ENCODE results near the gene ARHGEF17.

DNA sequence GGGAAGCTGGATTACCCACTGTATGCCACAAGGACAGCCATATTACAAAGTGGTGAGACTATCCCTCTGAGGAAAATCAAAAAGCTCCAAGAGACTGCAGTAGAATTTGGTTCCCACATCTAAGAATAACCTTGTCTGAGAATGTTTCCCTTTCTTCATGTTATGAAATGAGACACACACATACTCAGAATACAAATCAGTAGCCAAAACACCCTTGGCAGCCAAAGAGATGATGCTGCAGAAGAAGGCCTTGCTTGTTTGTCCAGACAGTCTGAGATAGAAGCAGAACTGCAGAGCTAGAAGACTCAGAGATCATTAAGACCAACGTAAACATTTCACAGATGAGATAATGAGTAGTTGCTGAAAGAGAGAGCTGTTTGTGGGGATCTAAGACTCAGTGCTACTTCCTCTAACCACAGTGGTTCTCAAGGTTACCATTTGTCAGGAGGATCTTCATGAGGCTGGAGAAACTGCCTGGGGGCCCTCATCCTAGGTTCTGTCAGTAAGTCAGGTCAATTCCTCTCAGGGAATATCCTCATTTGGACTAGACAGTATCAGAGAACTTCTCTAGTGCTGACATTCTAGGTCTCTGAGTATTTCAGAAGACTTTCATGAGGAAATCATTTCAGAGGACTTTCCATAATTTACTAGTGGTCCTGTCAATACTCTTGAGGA, 107.0 kb downstream of the ARHGEF17 start:
- TF ChIP-seq, protein P1, sequence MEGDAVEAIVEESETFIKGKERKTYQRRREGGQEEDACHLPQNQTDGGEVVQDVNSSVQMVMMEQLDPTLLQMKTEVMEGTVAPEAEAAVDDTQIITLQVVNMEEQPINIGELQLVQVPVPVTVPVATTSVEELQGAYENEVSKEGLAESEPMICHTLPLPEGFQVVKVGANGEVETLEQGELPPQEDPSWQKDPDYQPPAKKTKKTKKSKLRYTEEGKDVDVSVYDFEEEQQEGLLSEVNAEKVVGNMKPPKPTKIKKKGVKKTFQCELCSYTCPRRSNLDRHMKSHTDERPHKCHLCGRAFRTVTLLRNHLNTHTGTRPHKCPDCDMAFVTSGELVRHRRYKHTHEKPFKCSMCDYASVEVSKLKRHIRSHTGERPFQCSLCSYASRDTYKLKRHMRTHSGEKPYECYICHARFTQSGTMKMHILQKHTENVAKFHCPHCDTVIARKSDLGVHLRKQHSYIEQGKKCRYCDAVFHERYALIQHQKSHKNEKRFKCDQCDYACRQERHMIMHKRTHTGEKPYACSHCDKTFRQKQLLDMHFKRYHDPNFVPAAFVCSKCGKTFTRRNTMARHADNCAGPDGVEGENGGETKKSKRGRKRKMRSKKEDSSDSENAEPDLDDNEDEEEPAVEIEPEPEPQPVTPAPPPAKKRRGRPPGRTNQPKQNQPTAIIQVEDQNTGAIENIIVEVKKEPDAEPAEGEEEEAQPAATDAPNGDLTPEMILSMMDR (IDR thresholded peaks at IDR 0.05), result no peak
- no peak for TF ChIP-seq EZH2phosphoT487 (IDR thresholded peaks at IDR 0.05)

All from neural progenitor cell (in vitro differentiated cells).